WI38 (cell line): ENCODE results near the gene ATP4B.

Experiments
- H3K4me3 ChIP-seq: 2 replicates; pipeline ENCODE4 v1.5.1; 2011; ENCODE audit warnings: low read depth, mild to moderate bottlenecking, control low read depth, low read length
- TF ChIP-seq, protein P1 (sequence below): IDR thresholded peaks from 2 replicates; pipeline ENCODE4 v1.5.1; 2012; ENCODE audit warnings: low read depth, mild to moderate bottlenecking, control low read depth, low read length

ATP4B gene

GRCh38 chr13:113650731-113651148 lies 7.3 kb downstream of the ATP4B start:
- H3K4me3 ChIP-seq, result no peak overlapping the region
- TF ChIP-seq, protein P1, sequence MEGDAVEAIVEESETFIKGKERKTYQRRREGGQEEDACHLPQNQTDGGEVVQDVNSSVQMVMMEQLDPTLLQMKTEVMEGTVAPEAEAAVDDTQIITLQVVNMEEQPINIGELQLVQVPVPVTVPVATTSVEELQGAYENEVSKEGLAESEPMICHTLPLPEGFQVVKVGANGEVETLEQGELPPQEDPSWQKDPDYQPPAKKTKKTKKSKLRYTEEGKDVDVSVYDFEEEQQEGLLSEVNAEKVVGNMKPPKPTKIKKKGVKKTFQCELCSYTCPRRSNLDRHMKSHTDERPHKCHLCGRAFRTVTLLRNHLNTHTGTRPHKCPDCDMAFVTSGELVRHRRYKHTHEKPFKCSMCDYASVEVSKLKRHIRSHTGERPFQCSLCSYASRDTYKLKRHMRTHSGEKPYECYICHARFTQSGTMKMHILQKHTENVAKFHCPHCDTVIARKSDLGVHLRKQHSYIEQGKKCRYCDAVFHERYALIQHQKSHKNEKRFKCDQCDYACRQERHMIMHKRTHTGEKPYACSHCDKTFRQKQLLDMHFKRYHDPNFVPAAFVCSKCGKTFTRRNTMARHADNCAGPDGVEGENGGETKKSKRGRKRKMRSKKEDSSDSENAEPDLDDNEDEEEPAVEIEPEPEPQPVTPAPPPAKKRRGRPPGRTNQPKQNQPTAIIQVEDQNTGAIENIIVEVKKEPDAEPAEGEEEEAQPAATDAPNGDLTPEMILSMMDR, result no peak

DNA sequence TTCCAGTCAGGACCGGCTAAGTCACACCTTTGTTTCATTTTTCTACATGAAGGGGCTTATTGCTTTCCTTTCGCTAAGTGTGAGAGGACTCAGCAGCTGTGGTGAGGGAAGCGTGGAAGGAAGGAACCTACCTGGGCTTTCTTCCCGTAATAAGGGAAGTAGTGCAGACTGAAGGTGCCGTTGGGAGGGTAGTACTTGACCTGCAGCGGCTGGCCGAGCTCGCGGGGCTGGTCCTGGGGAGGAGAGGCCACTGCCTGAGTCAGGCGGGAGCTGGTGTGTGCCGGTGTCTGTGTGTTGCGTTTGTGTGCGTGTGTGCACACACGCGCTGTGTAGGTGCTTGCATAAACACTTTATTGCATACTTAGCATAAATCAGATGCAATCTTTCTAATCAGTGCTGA lies 7.7 kb downstream of the ATP4B start:
- TF ChIP-seq, protein P1, result no peak
- no peak overlapping the region for H3K4me3 ChIP-seq

- TF ChIP-seq, protein P1, result no peak
- H3K4me3 ChIP-seq, result no peak overlapping the region
These were observed 8.8 kb downstream of the ATP4B start for GRCh38 chr13:113649212-113649611.

- TF ChIP-seq, protein P1, result no peak
- no peak overlapping the region for H3K4me3 ChIP-seq
These were observed 9.8 kb downstream of the ATP4B start for GRCh38 chr13:113648216-113648610.

DNA sequence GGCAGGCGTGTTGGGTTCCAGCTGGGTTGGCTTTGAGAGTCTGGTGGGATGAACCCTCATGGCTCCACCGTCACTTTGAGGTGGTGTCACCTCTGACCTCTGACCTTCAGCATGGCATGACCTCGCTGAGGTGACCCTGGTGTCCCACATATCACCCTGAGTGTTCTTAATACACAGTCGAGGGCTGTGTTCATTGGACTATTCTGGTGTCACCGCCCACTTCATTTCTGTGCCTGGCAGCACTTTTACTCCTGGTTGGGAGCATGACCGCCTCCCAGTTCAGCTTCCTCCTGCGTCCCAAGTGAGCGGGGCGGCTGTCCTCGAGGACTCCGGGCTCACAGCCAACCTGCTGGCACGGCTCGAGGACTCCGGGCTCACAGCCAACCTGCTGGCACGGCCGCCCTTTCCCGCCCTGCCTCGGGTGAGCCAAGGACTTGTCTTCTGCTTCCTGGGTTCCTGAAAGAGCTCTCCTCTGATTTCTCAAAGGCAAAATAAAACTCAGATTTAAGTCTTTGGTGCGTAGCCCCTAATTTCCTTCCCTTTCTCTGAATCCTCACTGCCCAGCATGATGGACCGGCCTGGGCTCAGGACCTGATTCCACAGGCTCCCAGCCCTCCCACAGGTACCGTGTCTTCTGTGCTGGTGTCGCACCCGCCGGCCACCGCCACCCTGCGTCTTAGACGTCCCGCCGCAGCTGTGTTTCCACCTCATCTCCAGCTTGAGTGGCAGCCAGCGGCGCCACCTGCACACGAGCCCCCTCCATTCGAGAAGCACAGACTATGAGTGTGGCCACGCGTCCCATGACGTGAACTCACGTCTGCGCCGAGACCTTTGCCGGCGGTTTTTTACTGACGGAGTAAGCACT lies 10.4 kb downstream of the ATP4B start:
- no peak overlapping the region for H3K4me3 ChIP-seq
- TF ChIP-seq, protein P1, result no peak

- no peak overlapping the region for H3K4me3 ChIP-seq
- TF ChIP-seq, protein P1, result no peak
These were observed 11.1 kb downstream of the ATP4B start for GRCh38 chr13:113646921-113647340.

DNA sequence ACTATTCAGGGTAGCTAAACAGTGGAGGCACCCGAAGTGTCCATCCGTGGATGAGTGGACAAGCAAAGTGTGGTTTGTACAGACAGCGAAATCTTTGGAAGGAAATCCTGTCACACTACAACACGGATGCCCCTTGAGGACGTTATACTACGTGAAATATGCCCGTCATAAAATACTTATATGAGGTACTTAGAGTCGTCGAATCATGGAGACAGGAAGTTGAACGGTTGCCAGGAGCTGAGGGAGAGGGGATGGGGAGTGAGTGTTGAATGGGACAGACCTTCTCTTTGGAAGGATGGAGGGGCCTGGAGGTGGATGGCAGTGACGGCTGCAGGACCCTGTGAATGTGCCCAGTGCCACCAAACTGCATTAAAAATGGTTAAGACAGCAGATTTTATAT lies 11.6 kb downstream of the ATP4B start:
- no peak overlapping the region for H3K4me3 ChIP-seq
- TF ChIP-seq, protein P1, result no peak
